SKM-1 treated with dmso at 0.1 percent for 144 hours (cell line): ENCODE measurements around the gene KCNN3.

Source experiments
- DNase-seq: peaks from one replicate; lab custom pipeline; 2025; ENCODE audit not compliant: unreplicated experiment; lab: John Stamatoyannopoulos, UW

Gene KCNN3

GRCh38 chr1:154861607-154862094 is 8.4 kb downstream of the KCNN3 start:
- DNase-seq: no peak

DNA sequence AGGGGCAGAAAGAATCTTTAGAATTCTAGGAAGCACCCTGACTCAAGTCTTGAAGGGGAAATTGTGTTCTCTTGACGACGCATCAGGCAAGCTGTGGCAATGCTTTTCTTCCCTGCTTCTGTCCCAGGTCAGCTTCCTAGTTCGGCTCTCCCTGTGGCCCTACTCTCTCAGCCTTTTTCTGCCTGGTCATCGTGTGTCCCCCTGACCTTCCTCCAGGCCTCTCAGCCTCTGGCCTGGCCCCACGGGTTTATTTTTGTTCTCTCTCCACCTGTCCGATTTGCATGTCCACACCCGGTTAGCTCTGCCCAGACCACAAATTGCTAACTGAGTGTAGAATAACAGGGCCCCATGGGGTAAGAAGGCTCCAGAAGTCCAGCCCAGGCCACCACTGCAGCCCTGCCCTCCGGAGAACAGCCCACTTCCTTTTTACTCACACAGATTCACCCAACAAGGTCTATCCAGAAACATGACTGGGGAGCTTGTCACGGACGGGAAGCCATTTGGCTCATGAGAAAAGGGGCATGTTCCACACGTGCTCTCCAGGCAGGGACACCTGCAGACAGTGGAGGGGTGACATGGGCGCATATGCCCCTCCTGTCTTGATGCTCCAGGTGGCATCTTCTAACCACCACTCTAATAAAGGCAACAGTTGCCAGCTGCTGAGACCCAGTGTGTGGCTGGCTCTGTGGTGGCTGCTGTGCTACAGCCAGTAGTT is 9.8 kb downstream of the KCNN3 start:
- DNase-seq: peak; percentile 92

DNA sequence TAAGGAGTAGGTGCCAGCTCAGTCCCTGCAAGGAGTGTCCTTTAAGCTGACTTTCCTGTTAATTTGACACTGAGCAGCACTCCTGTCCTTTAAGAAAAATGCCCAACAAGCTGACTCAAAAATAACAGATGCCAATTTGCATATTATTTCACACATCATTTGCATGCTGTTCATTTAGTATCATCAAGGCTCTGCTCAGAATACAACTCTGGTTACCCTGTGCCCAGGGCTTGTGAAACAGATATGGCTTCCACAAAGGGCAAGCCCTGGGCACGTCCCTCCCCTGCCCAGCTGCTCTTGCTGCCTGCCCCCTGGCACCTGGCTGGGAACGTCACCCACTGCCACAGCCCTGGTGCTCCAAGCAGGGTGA is 10.3 kb downstream of the KCNN3 start:
- DNase-seq: no peak

GRCh38 chr1:154859151-154859785 is 10.8 kb downstream of the KCNN3 start:
- no peak for DNase-seq

DNA sequence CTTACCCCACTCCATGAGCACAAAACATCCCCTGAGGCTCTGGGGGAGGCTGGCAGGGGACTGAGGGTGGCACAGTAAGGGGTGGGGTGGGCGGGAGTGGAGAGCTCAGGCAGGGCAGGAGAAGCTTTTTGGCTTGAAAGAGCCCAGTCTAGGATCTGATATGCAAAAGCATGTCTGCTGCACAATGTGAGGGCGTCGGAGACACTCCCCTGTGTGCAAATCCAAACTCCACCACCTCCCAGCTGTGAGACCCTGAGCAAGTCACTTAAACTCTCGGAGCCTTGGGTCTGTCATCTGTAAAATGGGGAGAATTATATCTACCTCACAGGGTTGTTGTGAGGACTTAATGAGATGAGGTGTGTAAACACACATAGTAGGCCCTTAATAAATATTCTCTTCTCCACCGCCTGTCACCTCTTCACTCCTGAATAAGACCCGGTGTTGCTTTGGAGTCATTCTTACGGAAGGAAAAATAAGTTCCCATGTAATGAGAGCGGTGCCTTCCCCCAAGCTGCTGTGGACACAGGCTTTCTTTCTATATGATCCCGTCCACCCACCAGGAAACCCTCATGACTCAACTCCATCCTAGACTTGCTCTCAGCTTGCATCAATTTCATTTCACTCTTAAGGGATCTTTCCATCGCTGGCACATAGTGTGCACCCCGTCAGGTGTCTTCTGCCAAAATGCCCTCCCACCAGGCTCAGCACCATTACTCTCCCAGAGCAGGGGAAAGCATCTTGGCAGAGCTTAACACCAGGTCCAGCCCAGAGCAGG is 12.5 kb downstream of the KCNN3 start:
- no peak for DNase-seq

DNA sequence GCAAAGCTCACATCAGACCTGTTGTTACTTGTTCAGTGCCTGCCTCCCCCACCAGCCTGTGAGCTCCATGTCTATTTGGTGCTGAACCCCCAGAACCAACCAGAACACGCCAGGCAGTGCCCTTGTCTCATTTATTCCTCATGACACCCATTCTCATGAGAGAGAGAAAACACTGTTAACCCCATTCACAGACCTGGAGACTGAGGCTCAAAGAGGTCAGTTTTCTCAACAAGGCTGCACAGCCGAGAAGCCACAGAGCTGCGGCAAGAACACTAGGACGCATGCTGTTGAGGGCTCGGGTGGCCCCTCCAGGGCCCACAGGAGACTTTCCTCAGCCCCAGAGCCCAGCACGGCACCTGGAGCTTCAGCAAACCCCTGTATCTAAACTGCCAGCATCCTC is 13.1 kb downstream of the KCNN3 start:
- DNase-seq: no peak

DNA sequence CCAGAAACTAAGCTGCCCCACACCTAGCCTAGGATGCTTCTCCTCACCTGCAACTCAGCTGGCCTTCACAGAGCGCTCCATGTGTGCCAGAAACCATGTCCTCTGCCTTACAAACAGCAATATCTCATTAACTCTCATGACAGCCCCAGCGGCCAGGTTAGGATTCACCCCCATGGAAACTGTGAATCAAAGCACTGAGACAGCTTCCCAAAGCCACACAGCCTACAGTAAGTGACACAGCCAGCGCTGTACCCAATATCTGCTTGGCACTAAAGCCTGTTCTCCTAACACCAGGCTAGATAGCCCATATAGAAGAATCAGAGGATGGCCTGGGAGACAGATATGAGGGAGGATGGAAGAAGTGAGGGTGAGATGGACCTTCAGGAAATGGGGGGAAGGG is 13.5 kb downstream of the KCNN3 start:
- no peak for DNase-seq

GRCh38 chr1:154856049-154856448 is 14.0 kb downstream of the KCNN3 start:
- no peak for DNase-seq

GRCh38 chr1:154855186-154855851 is 14.8 kb downstream of the KCNN3 start:
- DNase-seq: no peak

GRCh38 chr1:154852845-154853244 is 17.2 kb downstream of the KCNN3 start:
- DNase-seq: no peak

DNA sequence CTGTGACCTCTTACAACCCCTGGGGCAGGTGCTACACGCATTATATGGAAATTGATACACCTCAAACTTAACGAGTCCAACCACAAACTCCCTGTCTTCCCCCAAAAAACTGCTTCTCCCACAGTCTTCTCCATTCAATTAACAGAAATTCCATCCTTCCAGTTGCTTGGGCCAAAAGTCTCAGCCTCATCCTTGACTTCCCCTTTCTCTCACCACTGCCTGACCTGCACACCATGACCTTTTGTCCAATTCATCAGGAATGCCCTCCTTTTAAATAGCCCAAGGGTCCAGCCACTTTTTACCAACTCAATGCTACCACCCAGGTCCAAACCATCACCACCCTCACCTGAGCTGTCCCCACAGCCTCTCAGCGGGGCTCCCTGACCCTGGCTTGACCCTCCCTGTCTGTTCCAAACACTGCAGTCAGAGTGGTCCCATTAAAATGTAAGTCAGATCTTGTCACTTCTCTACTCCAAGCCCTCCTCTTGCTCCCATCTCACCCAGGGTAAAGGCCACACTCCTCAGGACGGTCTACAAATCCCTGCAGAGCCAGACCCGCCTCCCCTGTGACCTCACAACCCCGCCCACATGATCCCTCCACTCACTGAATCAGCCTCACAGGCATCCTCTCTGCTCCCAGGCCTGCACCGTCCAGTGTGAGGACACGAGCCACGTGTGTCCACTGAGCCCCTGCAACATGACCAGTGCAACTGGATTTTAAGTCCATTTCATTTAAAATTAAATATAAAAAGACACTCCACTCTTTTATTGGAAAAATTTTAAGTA is 18.5 kb downstream of the KCNN3 start:
- DNase-seq: no peak

DNA sequence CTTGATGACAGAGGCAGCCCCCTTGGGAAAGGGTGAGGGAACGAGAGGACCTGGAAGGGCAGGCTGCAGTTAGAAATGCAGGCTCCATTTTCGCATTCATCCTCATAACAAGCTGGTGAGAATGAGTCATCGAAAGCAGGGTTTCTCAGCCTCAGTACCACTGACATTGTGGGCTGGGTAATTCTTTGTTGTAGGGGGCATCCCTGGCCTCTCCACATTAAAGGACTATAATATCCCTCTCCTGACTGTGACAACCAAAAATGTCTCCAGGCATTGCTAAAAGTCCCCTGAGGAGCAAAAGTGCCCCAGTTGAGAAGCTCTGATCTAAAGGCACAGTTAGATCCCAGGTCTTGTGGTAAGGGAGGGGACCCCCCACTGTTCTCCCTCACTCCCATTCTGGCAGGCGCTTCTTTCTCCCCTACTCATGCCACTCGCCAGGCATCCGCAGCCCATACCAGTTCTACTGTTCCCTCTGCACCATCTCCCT is 20.4 kb downstream of the KCNN3 start:
- DNase-seq: no peak

- no peak for DNase-seq
These were observed 21.1 kb downstream of the KCNN3 start for GRCh38 chr1:154848983-154849382.

- no peak for DNase-seq
These were observed 22.2 kb downstream of the KCNN3 start for GRCh38 chr1:154847891-154848290.

GRCh38 chr1:154846565-154847442 is 23.3 kb downstream of the KCNN3 start:
- no peak for DNase-seq

DNA sequence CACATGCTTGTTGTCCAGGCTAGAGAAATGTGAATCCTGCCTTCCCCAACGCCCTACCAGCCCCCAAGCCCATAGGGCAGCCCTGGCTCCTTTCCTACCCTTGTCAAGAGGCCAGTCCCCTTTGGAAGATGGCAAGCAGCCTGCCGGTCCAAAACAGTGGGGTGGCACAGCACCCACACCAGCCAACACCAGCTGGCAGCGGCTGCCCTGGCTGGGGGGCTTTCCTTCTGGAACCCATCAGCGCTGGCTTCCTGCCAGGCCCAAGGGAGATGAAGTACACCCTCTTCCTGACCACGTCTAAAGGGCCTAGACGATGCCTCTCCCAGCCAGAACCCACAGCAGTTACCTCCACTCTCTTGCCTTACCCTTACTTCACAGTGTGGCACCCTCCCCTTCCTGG is 24.2 kb downstream of the KCNN3 start:
- no peak for DNase-seq

GRCh38 chr1:154845174-154845573 is 24.9 kb downstream of the KCNN3 start:
- DNase-seq: no peak

DNA sequence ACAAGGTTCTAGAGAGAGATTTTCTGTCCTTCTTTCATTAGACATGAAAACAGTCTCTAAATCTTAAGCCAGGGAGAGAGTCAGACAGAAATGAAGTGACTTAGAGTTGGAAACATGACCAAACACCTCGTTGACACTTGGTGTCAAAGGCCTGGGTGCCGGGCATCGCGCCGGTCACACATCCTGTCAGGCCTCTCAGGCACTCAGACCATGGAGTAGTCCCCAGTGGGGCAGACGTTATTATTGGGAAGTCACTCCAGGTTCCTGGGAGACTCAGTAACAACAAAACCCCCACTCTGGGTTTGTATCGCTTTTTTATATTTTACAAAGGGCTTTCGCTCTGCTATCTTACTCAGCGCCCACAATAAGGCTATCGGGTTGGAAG is 25.8 kb downstream of the KCNN3 start:
- DNase-seq: no peak

DNA sequence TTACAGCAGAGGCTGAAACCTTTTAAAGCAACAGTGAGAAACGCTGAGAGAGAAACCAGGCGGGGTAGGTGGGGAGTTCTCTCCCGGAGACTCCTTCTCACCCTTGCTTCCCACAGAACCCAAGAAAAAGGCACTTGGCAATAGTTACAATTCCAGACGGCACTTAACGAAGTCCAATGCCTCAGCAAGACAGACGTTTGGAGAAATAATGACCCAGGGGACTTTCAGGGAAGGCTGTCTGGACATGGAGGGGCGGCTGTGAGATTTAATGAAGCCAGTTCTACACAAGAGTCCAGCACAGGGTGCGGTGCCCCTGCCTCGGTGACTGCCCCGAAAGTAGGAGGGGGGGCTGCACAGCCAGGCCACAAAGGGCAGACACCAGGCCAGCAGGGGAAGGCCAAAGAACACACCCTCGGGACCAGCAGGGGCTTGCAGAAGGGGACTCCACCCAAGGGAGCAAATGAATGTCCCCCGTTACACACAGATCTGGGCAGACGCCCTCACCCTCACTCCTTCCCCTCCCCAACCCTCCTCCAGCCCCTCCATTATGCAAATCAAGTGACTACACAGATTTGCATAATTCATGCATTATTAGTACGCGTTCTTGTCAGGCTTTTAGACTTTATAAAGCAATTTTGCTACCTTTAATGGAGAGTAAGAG is 26.3 kb downstream of the KCNN3 start:
- DNase-seq: no peak
